GM18909 (cell line): Measurements from ENCODE around the gene PLA2G15.

Experiments used
- ATAC-seq: cut with Tn5 transposase; IDR thresholded peaks from one replicate; pipeline ENCODE4 v1.9.1; 2021; ENCODE audit warnings: mild to moderate bottlenecking; ENCODE audit not compliant: unreplicated experiment, poor library complexity

Gene PLA2G15

DNA sequence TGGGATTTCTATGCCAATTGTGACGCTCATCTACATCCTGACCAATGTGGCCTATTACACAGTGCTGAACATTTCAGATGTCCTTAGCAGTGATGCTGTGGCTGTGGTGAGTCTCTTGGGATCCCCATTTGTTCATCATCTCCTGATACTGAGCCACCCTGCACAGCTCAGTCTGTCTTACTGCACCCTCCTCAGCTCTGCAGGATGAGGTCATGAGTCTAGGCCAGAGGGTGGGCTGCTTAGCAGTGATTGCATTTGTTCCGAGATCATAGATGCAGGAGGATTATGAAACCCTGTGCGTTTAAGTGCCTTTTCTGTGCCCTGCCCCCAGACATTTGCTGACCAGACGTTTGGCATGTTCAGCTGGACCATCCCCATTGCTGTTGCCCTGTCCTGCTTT lies 46.1 kb downstream of the PLA2G15 start:
- ATAC-seq, result no peak

DNA sequence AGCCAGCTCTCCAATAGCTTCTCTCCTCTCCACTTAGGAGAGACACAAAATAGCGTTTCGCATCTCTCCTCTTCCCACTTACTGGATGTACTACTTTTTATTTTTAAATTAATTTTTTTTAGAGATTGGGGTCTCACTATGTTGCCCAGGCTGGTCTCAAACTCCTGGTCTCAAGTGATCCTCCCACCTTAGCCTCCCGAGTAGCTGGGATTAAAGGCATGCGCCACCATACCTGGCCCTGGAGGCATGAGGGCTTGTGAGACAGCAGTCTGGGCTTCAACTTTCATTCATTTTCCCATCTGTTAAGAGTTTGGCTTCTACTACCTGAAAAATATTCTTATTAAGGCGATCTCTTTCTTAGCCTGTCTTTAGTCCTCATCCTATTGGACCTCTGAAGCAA lies 47.3 kb downstream of the PLA2G15 start:
- ATAC-seq, result no peak

- ATAC-seq, result no peak
These were observed 51.1 kb downstream of the PLA2G15 start for GRCh38 chr16:68296291-68296690.

DNA sequence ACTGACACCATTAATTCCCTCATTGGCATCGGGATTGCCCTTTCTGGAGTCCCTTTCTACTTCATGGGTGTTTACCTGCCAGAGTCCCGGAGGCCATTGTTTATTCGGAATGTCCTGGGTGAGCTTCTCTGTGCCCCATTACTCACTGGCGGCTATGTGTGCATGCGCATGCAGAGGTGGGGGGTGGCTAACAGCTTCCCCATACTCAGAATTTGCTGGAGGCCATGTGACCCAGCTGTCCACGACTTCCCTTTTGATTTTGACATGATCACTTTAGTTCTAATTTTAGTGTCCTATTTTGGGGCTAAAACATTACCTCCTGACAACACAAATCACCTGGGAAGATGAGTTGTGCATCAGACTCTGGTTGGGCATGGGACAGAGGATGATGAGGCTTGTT lies 51.5 kb downstream of the PLA2G15 start:
- no peak for ATAC-seq

DNA sequence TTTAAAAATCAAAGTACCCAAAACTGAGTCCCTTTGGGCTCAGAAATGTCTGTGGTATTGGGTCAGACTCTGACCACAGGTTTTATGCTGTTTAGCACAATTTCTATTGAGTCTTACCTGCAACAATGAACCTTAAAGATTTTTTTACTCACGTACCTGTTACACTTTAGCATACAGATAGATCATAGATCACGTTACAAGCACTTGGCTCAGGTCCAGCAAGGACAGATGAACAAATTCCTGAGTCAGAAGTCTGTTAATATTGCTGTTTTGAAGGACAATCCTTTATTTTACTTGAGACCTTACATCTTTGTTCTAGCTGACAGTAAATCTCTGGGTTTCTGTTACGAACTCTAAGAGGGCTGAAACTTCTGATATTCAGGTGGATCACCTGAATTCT lies 52.7 kb downstream of the PLA2G15 start:
- no peak for ATAC-seq

GRCh38 chr16:68298312-68298711 lies 53.1 kb downstream of the PLA2G15 start:
- ATAC-seq, result no peak

- no peak for ATAC-seq
These were observed 53.9 kb downstream of the PLA2G15 start for GRCh38 chr16:68298907-68299561.

- no peak for ATAC-seq
These were observed 54.6 kb downstream of the PLA2G15 start for GRCh38 chr16:68299571-68300453.

DNA sequence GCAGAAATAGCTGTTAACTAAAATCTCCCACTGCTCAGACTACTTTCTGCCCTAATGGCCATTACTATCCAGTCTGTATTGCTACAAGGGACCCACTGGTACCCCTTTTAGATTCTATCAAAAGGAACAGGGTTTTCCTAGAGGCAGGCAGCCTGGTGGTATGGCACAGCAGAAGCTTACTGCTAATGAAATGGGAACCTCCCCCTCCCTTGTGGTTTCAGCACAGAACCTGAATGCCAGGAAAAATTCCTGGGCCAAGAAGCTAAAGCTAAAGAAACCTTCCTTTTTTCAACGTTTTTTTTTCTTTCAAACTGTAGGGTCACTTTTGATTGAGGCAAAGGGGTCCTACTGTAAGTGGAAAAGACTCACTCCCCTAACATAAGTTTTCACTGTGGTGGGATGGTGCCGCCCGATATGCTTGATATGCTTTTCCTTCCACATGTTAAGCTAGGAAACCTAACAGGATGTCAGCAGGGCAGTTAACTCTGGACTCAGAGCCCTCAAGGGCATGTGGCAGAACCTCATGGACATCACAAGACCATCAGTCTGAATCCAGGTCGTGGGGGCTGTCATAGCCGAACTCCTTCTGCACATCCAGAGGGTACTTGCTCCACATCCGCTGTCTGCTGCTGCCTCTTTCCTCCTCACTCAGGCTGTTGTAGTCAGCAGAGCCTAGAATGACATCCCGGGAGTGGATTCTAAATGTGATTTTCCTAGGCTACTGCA lies 55.7 kb downstream of the PLA2G15 start:
- ATAC-seq, result no peak

DNA sequence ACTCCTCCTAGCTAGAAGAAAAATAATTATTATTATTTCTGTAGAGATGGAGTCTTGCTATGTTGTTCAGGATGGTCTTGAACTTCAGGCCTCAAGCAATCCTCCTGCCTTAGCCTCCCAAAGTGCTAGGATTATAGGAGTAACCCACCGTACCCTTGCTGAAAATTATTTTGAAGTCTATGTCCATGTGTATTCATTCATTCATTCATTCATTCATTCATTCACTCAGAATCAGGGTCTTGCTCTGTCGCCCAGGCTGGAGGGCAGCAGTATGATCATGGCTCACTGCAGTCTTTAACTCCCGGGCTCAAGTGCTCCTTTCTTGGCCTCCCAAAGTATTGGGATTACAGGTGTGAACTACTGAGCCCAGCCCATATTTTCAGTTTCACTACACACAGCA lies 61.5 kb downstream of the PLA2G15 start:
- no peak for ATAC-seq

GRCh38 chr16:68309799-68310198 lies 64.6 kb downstream of the PLA2G15 start:
- ATAC-seq, result no peak

- ATAC-seq, result no peak
These were observed 65.2 kb downstream of the PLA2G15 start for GRCh38 chr16:68310437-68310773.
